ENCODE measurements around the gene TMEM94. TPM values are rescaled to one million over a fixed set of nuclear protein-coding genes. Genes with fewer than 3 reads are reported as not detected.

The TMEM94 gene
- total and polyA plus RNA-seq, 2 experiments from 2014 or later = 43.5 to 53.5 TPM

DNA sequence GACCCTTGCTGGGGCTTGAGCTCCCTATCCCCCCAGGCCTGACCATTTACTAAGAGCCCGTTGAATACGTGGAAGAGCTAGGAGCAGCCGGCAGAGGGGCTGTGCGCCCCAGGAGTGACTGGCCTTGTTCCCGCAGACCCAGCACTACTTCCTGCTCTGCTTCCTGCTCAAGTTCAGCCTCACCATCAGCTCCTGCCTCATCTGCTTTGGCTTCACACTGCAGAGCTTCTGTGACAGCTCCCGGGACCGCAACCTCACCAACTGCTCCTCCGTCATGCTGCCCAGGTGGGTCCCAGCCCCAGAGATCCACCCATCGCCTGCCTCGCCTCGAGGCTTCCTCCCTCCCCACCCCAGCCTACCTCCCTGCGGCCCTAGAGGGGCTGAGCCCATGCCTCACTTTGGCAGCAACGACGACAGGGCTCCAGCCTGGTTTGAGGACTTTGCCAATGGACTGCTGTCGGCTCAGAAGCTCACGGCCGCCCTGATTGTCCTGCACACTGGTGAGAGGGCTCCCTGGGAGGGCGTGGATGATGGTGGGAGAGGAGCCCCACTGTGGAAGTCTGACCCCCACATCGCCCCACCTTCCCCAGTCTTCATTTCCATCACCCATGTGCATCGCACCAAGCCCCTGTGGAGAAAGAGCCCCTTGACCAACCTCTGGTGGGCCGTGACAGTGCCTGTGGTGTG lies 41.7 kb downstream of the TMEM94 start:
- H3K4me3 ChIP-seq = no peak overlapping the region
- no peaks in the 10 kb centered on the region for H3K9me2 ChIP-seq (replicated peaks; ENCODE audit: insufficient read depth)
- DNase-seq (ENCODE audit: low spot score) = no peak
- TF ChIP-seq EZH2phosphoT487 (IDR thresholded peaks at IDR 0.05; ENCODE audit: low read depth, severe bottlenecking, unreplicated experiment) = no peak
- TF ChIP-seq EZH2 (IDR thresholded peaks at IDR 0.05; ENCODE audit: borderline replicate concordance) = no peak
- TF ChIP-seq, protein P1, sequence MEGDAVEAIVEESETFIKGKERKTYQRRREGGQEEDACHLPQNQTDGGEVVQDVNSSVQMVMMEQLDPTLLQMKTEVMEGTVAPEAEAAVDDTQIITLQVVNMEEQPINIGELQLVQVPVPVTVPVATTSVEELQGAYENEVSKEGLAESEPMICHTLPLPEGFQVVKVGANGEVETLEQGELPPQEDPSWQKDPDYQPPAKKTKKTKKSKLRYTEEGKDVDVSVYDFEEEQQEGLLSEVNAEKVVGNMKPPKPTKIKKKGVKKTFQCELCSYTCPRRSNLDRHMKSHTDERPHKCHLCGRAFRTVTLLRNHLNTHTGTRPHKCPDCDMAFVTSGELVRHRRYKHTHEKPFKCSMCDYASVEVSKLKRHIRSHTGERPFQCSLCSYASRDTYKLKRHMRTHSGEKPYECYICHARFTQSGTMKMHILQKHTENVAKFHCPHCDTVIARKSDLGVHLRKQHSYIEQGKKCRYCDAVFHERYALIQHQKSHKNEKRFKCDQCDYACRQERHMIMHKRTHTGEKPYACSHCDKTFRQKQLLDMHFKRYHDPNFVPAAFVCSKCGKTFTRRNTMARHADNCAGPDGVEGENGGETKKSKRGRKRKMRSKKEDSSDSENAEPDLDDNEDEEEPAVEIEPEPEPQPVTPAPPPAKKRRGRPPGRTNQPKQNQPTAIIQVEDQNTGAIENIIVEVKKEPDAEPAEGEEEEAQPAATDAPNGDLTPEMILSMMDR (IDR thresholded peaks at IDR 0.05; ENCODE audit: poor library complexity) = no peak
- 93% methylated on average over 21 of the region's 21 CpGs for WGBS (ENCODE audit: low lambda C conversion rate, missing lambda C conversion rate)
- H2AFZ ChIP-seq = no peak overlapping the region
- no peaks in the 10 kb centered on the region for H3K36me3 ChIP-seq (replicated peaks; ENCODE audit: insufficient read depth, low read depth)
- H4K20me1 ChIP-seq (ENCODE audit: insufficient read depth, poor library complexity, severe bottlenecking) = no peaks in the 10 kb centered on the region
- H3K27ac ChIP-seq = no peak overlapping the region
- H3K4me1 ChIP-seq (ENCODE audit: insufficient read depth) = no peaks in the 10 kb centered on the region
- no peak overlapping the region for H3K4me2 ChIP-seq
- no peaks in the 10 kb centered on the region for H3K9me3 ChIP-seq (ENCODE audit: low read depth)
- H3K79me2 ChIP-seq = no peaks in the 10 kb centered on the region
- H3K27me3 ChIP-seq = no peaks in the 10 kb centered on the region

DNA sequence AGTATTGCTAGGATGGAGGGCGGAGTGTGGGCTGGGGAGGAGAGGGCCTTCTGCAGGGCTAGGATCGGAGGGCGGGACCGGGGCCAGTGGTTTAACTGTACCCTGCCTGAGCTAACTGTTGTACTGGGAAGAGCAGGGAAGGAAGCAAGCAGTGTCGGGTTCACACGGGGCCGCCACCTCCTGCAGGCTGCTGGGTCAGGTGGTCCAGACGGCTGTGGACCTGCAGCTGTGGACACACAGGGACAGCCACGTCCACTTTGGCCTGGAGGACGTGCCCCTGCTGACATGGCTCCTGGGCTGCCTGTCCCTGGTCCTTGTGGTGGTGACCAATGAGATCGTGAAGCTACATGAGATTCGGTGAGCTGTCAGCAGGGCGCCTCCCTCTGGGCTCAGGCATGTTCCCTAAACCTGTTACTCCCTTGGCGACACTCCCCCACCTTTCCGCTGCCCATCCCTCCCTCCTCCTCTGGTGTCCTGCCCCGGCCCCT lies 42.3 kb downstream of the TMEM94 start:
- TF ChIP-seq EZH2phosphoT487 (IDR thresholded peaks at IDR 0.05; ENCODE audit: low read depth, severe bottlenecking, unreplicated experiment) = no peak
- TF ChIP-seq, protein P1 (IDR thresholded peaks at IDR 0.05; ENCODE audit: poor library complexity) = no peak
- no peak for TF ChIP-seq EZH2 (IDR thresholded peaks at IDR 0.05; ENCODE audit: borderline replicate concordance)
- Histone ChIP-seq H3K36me3 (replicated peaks; ENCODE audit: insufficient read depth, low read depth) (no peaks in the 10 kb centered on the region), H3K27me3 (no peaks in the 10 kb centered on the region), H2AFZ (no peak overlapping the region), H4K20me1 (ENCODE audit: insufficient read depth, poor library complexity, severe bottlenecking) (no peaks in the 10 kb centered on the region), H3K9me3 (ENCODE audit: low read depth) (no peaks in the 10 kb centered on the region), H3K4me3 (no peak overlapping the region), H3K27ac (no peak overlapping the region), H3K79me2 (no peaks in the 10 kb centered on the region), H3K4me1 (ENCODE audit: insufficient read depth) (no peaks in the 10 kb centered on the region), H3K4me2 (no peak overlapping the region), H3K9me2 (replicated peaks; ENCODE audit: insufficient read depth) (no peaks in the 10 kb centered on the region)
- no peak for DNase-seq (ENCODE audit: low spot score)
- 77% methylated on average over 16 of the region's 16 CpGs for WGBS (ENCODE audit: low lambda C conversion rate, missing lambda C conversion rate)

DNA sequence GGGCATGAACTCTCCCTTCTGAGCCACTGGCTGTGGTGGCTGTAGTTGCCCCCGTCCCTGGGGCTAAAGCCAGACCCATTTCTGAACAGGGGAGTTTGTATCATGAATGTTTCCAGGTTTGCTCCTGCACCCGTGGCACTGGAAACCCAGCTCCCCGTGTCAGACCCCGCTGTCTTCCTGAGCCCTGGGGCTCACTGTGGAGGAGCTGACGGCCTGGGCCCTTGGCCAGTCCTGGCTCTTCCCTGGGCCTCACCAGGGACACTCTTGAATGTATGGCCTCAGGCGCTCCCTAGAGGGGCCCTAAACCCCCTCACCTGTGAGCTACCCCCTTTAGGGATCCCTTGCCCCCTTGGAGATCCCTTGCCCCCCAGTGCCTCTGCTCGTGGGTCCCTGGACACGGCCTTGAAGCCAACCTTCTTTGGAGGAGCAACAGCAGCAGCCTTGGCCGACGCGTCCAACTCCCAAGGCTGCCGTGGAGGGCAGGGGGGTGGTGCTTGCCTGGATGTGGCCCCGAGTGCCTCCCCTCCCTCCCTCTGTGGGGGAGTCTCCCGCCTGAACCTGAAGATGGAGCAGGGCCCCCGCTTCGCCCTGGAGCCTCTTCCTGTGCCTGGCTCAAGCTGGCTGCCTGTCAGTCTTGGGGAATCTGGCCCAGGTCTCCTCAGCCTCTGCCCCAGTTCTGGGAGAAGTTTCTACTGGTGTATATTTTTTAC lies 43.0 kb downstream of the TMEM94 start:
- Histone ChIP-seq H3K9me2 (replicated peaks; ENCODE audit: insufficient read depth) (no peaks in the 10 kb centered on the region), H3K9me3 (ENCODE audit: low read depth) (no peaks in the 10 kb centered on the region), H3K4me1 (ENCODE audit: insufficient read depth) (no peaks in the 10 kb centered on the region), H3K36me3 (replicated peaks; ENCODE audit: insufficient read depth, low read depth) (no peaks in the 10 kb centered on the region), H3K27me3 (no peaks in the 10 kb centered on the region), H3K27ac (no peak overlapping the region), H3K4me3 (no peak overlapping the region), H2AFZ (no peak overlapping the region), H3K4me2 (no peak overlapping the region), H3K79me2 (no peaks in the 10 kb centered on the region), H4K20me1 (ENCODE audit: insufficient read depth, poor library complexity, severe bottlenecking) (no peaks in the 10 kb centered on the region)
- 93% methylated on average over 16 of the region's 16 CpGs for whole genome bisulfite sequencing (ENCODE audit: low lambda C conversion rate, missing lambda C conversion rate)
- TF ChIP-seq EZH2 (IDR thresholded peaks at IDR 0.05; ENCODE audit: borderline replicate concordance) = no peak
- TF ChIP-seq EZH2phosphoT487 (IDR thresholded peaks at IDR 0.05; ENCODE audit: low read depth, severe bottlenecking, unreplicated experiment) = no peak
- TF ChIP-seq, protein P1 (IDR thresholded peaks at IDR 0.05; ENCODE audit: poor library complexity) = no peak
- DNase-seq (ENCODE audit: low spot score) = no peak

All from hepatocyte (in vitro differentiated cells).